Left colon (tissue), 2 donors: Measurements from ENCODE around the gene PSMB5. TPM values are rescaled to one million over a fixed set of nuclear protein-coding genes. Genes with fewer than 3 reads are reported as not detected.

Experiments used
- ATAC-seq: fragments of 200-7000 bp; cut with Tn5 transposase; one replicate; pipeline ENCODE4 v1.9.1; 2020; ENCODE audit warnings: mild to moderate bottlenecking, moderate library complexity
- DNase-seq, 2 donors: peaks; one replicate each; pipeline ENCODE4 v3.0.0-alpha.2; 2020
- intact Hi-C, 2 donors: fragments of 100-400 bp; cut with DNase I in 1 of 2; cut with micrococcal nuclease in 1 of 2; formaldehyde crosslinking; loops; one replicate each; pipeline versions ENCODE4 v1.11.2 to v1.14.0; 2022; cut with DNase I, micrococcal nuclease
- total RNA-seq, 2 donors: library from RNA; stranded (reverse); fragmentation: NEBNext Ultra II Directional; extraction: Animal tissue kit (Norgen Biotek cat#: 25700); gene quantifications; one replicate each; pipeline ENCODE4 v1.2.1, GENCODE V29; 2021
- donor health status: DM: no; HTN: no; CAD: no.
- donor health status: DM: yes; HTN: yes; CAD: no.

The PSMB5 gene
- total RNA-seq, 2 donors from 2014 or later: 77.9 to 80.6 TPM

DNA sequence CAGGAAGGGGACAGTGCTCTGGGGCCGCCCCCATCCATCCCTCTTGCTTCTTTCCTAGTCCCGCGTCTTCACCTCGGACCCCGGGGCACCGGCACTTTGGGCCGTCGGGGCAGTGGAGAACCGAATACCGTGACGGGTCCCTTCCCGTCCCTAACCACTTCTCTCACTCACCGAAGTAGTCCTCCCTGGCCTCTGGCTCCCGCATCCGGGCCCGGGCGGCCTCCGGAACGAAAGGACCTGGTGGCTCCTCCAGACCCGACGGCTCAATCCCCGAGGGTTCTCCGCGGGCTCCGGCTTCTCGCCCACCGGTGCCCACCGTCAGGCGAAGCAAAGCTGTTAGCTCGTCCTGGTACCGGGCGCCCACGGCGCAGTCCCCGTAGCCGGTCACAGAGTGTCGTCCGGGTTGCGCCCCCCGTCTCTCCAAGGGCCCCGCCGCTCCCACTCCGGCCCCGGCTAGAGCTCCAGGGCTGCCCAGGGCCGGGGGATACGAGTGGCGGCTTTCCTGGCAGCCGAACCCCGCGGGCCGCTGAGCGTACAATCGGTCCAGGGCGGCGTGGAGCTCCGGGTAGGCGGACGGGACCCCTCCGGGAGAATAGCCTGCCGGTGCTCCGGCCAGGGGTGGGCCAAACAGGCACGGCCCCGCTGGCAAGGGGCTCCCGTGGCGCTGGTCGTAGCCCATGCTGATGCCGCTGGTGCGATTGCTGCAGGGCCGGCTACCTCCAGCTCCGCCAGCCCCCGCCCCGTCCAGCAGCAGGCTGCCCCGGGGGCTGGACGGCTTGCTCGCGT, 53.4 kb downstream of the PSMB5 start:
- DNase-seq (no peak), ATAC-seq (peak; percentile 4)
- intact Hi-C loops: no loop called here

DNA sequence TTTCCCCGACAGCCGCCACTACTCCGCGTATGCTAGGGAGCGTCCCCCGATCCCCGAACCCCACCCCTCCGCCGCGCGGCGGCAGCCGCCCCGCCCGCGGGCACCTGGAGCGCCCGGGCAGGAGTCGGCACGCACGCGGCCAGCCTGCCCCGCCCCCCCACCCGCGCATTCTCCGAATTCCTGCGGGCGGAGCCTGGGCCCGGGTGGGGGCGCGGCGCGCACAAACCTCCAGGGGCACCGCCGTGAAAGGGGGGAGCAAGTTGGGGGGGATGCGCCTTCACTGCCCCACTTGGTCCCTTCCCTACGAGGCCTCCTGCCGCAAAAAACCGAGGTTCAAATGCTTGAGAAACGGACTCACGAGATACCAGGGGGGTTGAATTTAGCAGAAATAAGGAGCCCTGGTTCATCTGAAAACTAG, 54.0 kb downstream of the PSMB5 start:
- intact Hi-C loops: no loop called here
- peak; percentile 34 for ATAC-seq
- peak; percentile 52 to 59 for DNase-seq

DNA sequence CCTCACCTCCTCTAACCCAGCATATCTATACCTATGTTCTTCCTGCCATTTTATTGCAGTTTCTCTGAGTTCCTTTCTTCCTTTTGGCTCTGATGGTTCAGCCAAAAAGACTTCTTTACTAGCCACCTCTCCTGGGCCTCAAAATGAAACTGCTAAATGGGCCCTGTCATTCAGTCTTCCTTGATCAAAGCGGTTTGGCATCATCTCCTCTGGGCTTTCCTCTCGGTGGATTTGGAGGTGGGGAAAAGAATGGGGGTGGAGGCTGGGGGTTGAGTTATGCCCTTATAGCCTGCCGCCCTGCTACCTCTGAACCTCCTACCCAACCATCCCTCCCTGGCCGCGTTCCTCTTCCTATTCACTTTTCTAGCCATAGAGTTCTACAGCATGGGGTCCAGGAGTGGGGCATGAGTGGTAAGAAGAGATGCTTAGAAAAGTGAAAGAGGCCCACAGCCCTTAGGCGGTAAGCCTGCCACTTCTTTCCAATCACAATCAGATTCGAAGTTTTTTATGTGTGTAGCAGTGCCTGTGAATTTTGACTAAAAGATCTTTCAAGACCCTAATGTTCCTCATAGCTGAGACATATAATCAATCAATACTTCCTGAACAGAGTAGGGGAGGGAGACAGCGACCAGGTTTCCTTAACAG, 54.8 kb downstream of the PSMB5 start:
- intact Hi-C loops: no loop called here
- ATAC-seq (no peak), DNase-seq (no peak)

DNA sequence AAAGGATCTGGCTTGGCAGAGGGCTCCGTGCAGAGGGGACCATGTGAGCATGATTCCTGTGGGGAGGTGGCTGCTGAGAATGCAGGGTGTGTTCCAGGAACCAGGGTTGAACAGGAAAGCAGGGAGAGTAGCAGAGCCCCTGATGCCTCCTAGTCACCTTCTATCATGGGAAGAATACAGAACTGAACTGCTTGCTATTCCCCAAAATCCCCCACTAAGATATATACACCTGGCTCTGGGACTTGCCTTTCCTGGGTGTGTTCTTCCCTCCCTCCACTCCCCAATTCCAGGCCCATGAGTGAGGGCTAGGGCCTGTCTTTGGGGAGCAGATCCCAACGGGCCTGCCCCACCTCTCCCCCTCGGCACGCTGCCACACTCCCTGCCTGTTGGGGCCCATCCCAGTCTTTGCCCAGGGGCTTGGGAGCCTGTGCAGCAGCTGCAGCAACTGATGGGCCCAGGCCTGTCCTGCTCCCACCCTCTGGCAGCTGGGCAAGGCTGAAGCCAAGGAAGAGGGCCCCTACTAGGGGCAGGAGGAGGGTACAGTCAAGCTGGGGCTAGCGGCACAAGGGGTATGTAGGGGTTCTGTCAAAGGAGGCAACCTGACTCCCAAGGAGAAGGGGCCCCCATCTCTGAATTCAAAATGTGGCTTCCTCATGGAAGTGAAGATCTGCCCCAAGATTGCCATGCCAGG, 55.6 kb downstream of the PSMB5 start:
- no peak for DNase-seq
- ATAC-seq: no peak
- intact Hi-C loops: no loop called here

DNA sequence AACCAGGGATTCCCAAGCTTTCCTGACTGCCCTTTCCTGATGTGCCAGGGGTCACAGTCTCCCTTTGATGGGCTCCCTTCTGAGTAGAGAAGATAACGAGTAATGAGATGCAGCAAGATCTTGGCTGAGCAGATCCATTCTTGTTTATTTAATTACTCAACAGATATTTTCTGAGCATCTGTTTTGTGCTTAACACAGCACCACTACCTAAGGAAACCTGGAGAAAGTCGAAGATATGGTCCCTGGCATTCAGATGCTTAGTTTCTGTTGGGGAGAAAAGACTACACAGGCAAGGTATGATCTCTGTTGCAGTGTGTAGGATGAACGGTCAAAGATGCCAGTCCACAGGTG, 56.2 kb downstream of the PSMB5 start:
- ATAC-seq (no peak), DNase-seq (no peak)
- intact Hi-C loops: no loop called here

DNA sequence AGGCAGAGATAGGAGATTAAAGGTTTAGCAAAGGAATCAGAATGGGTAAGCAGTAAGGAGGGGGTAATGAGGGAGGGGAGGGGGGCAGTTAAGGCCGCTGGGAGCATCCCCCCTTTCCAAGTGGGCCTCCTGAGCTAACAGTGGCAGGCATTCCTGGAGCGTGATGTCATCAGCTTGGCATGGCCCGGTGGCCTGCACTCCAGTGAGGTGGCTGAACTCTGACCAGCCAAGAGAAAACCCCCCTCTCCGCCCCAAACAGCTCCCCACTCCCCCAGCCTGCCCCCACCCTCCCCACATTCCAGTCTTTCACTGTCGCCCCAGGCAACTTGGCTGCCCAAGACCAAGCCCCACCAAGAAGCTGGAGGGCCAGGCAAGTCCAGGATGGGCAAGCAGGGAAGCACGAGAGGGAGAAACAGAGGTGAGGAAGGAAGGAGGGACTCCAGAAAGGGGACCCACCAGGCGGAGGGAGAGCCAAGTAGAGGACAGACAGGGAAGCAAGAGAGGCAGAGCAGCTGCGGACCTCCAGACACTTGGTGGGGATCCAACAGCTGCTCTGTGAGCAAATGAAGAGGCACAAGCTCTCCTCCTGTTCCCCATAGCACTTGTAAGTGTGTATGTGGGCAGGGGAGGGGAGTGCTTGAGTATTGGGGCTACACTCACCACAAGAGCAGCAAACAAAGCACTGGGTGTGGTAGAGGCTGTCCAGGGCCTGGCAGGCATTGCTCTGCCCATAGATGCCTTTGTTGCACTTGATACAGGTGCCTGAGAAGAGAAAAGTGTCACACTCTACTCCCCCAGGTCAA, 56.8 kb downstream of the PSMB5 start:
- ATAC-seq (peak; percentile 16), DNase-seq (peak in 1 of 2 donors; percentile 70)
- intact Hi-C loops: no loop called here

DNA sequence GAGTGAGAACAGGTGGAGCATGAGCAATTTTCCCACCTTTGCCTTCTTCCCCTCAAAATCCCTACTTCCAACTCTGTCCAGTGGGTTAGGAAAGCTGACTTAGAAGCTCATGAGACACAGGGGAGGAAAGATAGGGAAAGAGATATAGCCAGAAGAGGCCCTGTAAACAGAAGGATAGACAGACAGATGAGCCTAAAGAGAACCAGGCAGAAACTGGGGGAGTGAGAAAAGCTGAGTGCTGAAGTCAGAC, 57.3 kb downstream of the PSMB5 start:
- ATAC-seq (no peak), DNase-seq (no peak)
- intact Hi-C loops: no loop called here

DNA sequence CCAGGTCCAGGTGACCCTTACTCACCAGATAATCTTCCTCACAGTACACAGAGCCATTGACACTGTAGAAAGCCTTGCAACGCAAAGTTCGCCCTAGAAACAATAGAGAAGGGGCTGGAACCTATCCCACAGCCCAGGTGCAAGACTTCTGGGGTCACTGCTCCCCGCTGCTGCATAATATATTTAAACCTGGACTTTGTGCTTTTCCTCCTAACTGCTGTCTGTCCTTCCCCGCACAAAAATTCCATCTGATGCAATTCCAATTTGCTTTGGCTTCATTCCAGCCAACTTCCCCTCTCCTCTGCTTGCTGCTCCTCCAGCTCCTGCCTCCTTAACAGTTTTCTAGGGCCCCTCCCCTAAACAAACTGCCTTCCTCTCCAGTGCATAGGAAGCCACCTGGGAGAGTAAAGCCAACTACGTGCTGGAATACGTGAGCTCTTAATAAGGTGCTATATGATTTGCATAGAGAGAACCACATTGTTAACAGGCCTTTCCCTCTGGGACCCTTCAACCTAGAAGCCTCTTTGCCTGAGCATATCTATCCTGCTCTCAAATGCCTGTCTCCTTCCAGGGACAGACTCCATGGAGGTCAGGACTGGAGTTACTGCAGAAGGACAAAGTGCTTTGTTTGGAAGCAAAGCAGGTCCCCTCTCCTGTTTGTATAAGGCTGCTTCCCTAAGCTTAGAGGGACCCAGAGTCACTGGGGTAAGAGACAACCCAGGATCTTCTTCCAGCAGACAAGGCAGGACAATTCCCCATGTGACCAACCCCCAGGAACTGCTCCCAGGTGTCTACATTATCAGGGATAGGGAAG, 57.9 kb downstream of the PSMB5 start:
- peak; percentile 63 for ATAC-seq
- peak in 1 of 2 donors; percentile 67 for DNase-seq
- intact Hi-C loops: no loop called here

Other genes starting within 250 kb of the PSMB5 start
- 10 to 100 TPM in 1 of 2 donors, 1 to 10 TPM in 1; 8.4 to 17.4 TPM for gene SLC7A7, start 219.5 kb downstream of the PSMB5 start, total RNA-seq
- 10 to 100 TPM; 64.5 to 81.0 TPM for gene MRPL52, start 205.0 kb downstream of the PSMB5 start, total RNA-seq
- 100 to 1,000 TPM in 1 of 2 donors, 10 to 100 TPM in 1; 83.0 to 101 TPM for gene MMP14, start 198.3 kb downstream of the PSMB5 start, total RNA-seq
- gene LRP10, start 163.2 kb downstream of the PSMB5 start, total RNA-seq: 100 to 1,000 TPM; 263 to 308 TPM
- gene REM2, start 151.7 kb downstream of the PSMB5 start, total RNA-seq: under 1 TPM; 0.58 to 0.64 TPM
- gene RBM23, start 115.8 kb downstream of the PSMB5 start, total RNA-seq: 10 to 100 TPM; 60.4 to 81.9 TPM
- 10 to 100 TPM; 40.5 to 63.9 TPM for gene PRMT5, start 105.5 kb downstream of the PSMB5 start, total RNA-seq
- gene HAUS4, start 77.8 kb downstream of the PSMB5 start, total RNA-seq: 10 to 100 TPM; 33.5 to 33.6 TPM
- gene AJUBA, start 52.3 kb downstream of the PSMB5 start, total RNA-seq: 1 to 10 TPM; 1.4 to 4.1 TPM
- gene C14orf93, start 24.8 kb downstream of the PSMB5 start, total RNA-seq: 10 to 100 TPM; 11.9 to 13.2 TPM
- gene PSMB11, start 7.3 kb upstream of the PSMB5 start, total RNA-seq: not detected
- 1 to 10 TPM; 3.7 to 5.1 TPM for gene CDH24, start 22.6 kb upstream of the PSMB5 start, total RNA-seq
- gene ACIN1, start 60.2 kb upstream of the PSMB5 start, total RNA-seq: 100 to 1,000 TPM; 110 to 119 TPM
- 10 to 100 TPM; 47.0 to 53.8 TPM for gene C14orf119, start 60.6 kb upstream of the PSMB5 start, total RNA-seq
- not detected for gene CIROP, start 70.1 kb upstream of the PSMB5 start, total RNA-seq
- not detected for gene CEBPE, start 84.4 kb upstream of the PSMB5 start, total RNA-seq
- gene SLC7A8, start 148.8 kb upstream of the PSMB5 start, total RNA-seq: 10 to 100 TPM; 18.2 to 33.6 TPM
- gene RNF212B, start 203.0 kb upstream of the PSMB5 start, total RNA-seq: not detected